ENCODE data around the gene NUPR2.
"Not testable (repeated sequence)": the region's sequence is repeated elsewhere in the genome, so short reads cannot be mapped to it uniquely, and the experiment has no call there.

Gene NUPR2, protein sequence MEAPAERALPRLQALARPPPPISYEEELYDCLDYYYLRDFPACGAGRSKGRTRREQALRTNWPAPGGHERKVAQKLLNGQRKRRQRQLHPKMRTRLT

GRCh38 chr7:56115852-56116538 lies at the start of gene NUPR2:
NUPR2 (minus strand) TSS chr7:56116417; CDS start chr7:56116314, 103 bp downstream.
- DNase-seq, result no peak

DNA sequence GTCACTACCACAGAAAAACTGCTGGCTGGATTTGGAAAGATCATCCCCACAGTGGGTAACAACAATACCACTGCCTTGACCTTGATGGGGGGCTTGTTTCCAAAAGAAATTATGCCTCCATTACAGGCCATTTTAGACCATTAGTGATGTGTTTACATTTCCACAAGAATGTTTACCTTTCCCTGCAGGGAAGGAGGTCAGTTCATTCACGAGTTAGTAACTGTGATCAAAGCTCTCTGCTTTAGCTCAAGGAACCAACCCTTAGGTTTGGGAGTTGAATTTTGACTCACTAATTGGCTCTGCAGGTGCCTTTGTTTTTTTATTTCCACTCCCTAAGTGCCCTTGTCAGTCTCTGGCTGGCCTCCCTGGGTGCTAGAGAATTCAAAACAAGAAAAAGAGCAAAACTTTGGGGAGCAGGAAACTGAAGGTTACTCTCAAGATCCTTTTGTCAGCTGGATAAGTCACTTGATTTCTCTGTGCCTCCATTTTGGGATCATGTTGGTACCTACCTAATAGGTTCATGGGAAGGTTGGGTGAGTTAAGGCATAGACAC lies 41.1 kb upstream of the NUPR2 start:
- DNase-seq, result no peak

- DNase-seq, result not testable (repeated sequence)
These were observed 14.8 kb upstream of the NUPR2 start for GRCh38 chr7:56131062-56131461.

- DNase-seq, result no peak
These were observed 11.2 kb upstream of the NUPR2 start for GRCh38 chr7:56127241-56127975.

DNA sequence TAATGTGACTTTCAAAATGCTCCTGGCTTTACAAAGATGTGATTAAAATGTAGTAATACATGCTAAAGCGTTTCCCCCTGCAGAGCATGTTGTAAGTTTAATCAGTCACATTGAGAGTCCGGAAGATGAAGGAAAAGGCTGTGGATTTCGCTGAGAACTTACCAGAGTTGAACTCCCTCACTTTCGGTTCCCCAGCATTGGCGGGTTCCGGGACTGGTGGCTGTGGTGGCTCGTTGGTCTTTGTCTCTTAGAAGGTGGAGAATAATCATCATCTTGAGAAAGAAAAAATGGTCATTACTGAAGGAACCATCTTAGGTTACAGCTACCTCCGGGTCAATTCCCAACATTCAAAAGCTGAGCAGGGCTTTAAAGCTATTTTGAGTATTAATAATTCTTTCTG lies 9.6 kb upstream of the NUPR2 start:
- DNase-seq, result no peak

GRCh38 chr7:56124981-56125380 lies 8.8 kb upstream of the NUPR2 start:
- no peak for DNase-seq

- DNase-seq, result no peak
These were observed 5.2 kb upstream of the NUPR2 start for GRCh38 chr7:56121440-56121839.

- DNase-seq, result not testable (repeated sequence)
These were observed 4.0 kb downstream of the NUPR2 start for GRCh38 chr7:56112244-56112643.

GRCh38 chr7:56110611-56111010 lies 5.6 kb downstream of the NUPR2 start:
- DNase-seq, result no peak

- no peak for DNase-seq
These were observed 8.3 kb downstream of the NUPR2 start for GRCh38 chr7:56107954-56108258.

GRCh38 chr7:56106108-56107073 lies 9.8 kb downstream of the NUPR2 start, which contains the start of gene CHCHD2:
CHCHD2 (minus strand) TSS chr7:56106476; CDS start chr7:56106413, 63 bp downstream.
- peak; percentile 98 for DNase-seq

- DNase-seq, result peak; percentile 51
These were observed 10.7 kb downstream of the NUPR2 start for GRCh38 chr7:56105508-56105907.

GRCh38 chr7:56104138-56104537 lies 12.1 kb downstream of the NUPR2 start:
- not testable (repeated sequence) for DNase-seq

- no peak for DNase-seq
These were observed 16.6 kb downstream of the NUPR2 start for GRCh38 chr7:56099653-56100052.

GRCh38 chr7:56098187-56099008 lies 17.8 kb downstream of the NUPR2 start:
- not testable (repeated sequence) for DNase-seq

DNA sequence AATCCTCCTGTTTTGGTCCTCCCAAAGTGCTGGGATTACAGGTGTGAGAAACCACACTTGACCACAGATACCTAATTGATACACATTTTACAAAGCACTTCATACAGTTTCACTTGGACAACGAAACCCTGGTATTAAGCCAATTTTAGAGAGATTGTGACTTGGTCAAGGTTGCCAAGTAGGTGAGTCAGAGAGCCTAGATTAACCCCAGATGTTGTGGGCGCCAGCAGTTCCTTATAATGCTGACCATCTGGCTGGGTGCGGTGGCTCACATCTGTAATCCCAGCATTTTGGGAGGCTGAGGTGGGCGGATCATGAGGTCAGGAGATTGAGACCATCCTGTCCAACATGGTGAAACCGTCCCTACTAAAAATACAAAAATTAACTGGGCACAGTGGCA lies 18.5 kb downstream of the NUPR2 start:
- DNase-seq, result peak; percentile 16

DNA sequence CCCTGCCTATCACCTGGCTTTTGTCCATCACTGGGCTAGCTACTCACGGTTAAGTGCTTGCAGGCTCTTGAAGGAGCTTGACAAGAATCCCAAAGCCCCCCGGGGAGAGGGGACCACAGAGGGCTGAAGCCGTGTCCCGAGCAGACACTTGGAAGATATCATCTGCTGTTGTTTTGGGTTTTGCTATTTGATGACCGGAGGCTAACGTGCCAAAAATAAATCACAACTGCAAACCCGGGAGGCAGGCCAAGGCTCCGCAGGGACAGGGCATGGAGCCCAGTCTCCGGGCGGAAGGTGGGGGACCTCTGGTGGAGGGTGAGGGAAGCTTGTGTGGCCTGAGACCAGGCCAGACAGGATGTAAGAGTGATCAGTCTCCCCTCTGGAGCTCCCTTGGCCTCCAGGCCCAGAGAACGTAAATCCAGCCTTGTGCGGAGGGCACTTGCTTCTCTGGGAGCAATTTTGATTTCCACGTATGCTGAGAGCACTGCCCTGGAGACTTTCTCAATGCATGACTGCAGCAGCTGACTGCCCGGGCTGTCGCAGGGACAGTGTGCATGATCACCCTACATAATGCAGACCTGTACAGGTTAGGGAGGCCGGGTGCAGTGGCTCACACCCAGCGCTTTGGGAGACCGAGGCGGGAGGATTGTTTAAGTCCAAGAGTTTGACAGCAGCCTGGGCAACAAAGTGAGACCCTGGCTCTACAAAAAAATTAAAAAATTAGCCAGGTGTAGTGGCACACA lies 23.3 kb downstream of the NUPR2 start, which contains the start of gene PHKG1:
PHKG1 (minus strand) TSS at position 164 of the 743 bp plus-strand sequence. CDS start 4,011 bp downstream, outside the sequence.
- no peak for DNase-seq

- not testable (repeated sequence) for DNase-seq
These were observed 23.8 kb downstream of the NUPR2 start for GRCh38 chr7:56092388-56092787.

- no peak for DNase-seq
These were observed 24.6 kb downstream of the NUPR2 start for GRCh38 chr7:56091591-56091990.

- no peak for DNase-seq
These were observed 28.8 kb downstream of the NUPR2 start for GRCh38 chr7:56087445-56087844.

GRCh38 chr7:56086761-56087160 lies 29.5 kb downstream of the NUPR2 start:
- no peak for DNase-seq
